H1 (cell line): ENCODE results near the gene GTPBP1. TPM values are rescaled to one million over a fixed set of nuclear protein-coding genes. Genes with fewer than 3 reads are reported as not detected.

Experiments used
- BACH1 ChIP-seq: IDR thresholded peaks from 2 replicates; pipeline ENCODE4 v1.6.1; 2012; ENCODE audit warnings: low read length, improper control_type of control experiment
- NRF1 ChIP-seq: IDR thresholded peaks from 2 replicates; pipeline ENCODE4 v1.6.1; 2011; ENCODE audit warnings: mild to moderate bottlenecking, low read depth, low read length, improper control_type of control experiment
- POU5F1 ChIP-seq: IDR thresholded peaks from 2 replicates; pipeline ENCODE4 v1.6.1; 2011; ENCODE audit warnings: low read depth, mild to moderate bottlenecking, low read length, moderate library complexity
- TCF12 ChIP-seq: IDR thresholded peaks from 2 replicates; pipeline ENCODE4 v1.6.1; 2011; ENCODE audit warnings: low read depth, mild to moderate bottlenecking, low read length
- polyA plus RNA-seq, 7 experiments: library from polyadenylated mRNA; depleted of rRNA in 3 of 7; stranded (reverse) in 5 of 7; unstranded in 2 of 7; fragments of >200 nt in 5 of 7; fragments of 200-250 nt in 2 of 7; gene quantifications; 1 replicate in 5 of 7; 2 replicates in 1 of 7; 4 replicates in 1 of 7; pipeline versions ENCODE4 v1.2.1 to v1.2.3, GENCODE V29; 2011 to 2013; ENCODE audit warnings: missing spikeins in 2 of 7, mixed read lengths in 2 of 7
- total RNA-seq: library from RNA; stranded (reverse); fragmentation: NEBNext Ultra II Directional; extraction: Animal tissue kit (Norgen Biotek cat#: 25700); gene quantifications from 2 replicates; pipeline ENCODE4 v1.2.1, GENCODE V29; 2021
- TF ChIP-seq, protein P1 (sequence below): fragments of 300-600 bp; sonication (generic); IDR thresholded peaks from 2 replicates; pipeline ENCODE4 v1.7.1; 2012; ENCODE audit warnings: low read length, moderate library complexity, mild to moderate bottlenecking, inconsistent platforms; ENCODE audit not compliant: insufficient replicate concordance

Gene GTPBP1
- total and polyA plus RNA-seq, 2 of the 8 experiments (the other 6 are each of a cell fraction or from before 2014, with no cell fraction given), result 53.1 to 91.8 TPM

DNA sequence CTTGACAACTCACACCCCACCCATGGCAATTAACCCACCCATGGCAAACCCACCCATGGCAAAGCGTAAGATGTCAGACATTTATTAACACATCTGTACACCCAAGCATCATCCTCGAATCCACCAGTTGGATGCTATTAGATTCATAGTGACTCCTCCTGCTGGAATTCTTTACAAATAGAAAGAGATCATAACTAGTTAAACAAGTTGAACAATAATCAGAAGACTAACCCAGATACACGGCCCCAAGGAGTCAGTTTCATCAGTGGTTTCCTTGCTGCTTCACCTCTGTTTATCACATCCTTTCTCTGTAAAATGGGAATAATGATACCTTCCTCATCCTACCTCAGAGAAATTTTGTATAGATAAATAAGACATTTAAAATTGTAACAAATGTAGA lies 5.1 kb downstream of the GTPBP1 start (continued):
- TF ChIP-seq, protein P1, sequence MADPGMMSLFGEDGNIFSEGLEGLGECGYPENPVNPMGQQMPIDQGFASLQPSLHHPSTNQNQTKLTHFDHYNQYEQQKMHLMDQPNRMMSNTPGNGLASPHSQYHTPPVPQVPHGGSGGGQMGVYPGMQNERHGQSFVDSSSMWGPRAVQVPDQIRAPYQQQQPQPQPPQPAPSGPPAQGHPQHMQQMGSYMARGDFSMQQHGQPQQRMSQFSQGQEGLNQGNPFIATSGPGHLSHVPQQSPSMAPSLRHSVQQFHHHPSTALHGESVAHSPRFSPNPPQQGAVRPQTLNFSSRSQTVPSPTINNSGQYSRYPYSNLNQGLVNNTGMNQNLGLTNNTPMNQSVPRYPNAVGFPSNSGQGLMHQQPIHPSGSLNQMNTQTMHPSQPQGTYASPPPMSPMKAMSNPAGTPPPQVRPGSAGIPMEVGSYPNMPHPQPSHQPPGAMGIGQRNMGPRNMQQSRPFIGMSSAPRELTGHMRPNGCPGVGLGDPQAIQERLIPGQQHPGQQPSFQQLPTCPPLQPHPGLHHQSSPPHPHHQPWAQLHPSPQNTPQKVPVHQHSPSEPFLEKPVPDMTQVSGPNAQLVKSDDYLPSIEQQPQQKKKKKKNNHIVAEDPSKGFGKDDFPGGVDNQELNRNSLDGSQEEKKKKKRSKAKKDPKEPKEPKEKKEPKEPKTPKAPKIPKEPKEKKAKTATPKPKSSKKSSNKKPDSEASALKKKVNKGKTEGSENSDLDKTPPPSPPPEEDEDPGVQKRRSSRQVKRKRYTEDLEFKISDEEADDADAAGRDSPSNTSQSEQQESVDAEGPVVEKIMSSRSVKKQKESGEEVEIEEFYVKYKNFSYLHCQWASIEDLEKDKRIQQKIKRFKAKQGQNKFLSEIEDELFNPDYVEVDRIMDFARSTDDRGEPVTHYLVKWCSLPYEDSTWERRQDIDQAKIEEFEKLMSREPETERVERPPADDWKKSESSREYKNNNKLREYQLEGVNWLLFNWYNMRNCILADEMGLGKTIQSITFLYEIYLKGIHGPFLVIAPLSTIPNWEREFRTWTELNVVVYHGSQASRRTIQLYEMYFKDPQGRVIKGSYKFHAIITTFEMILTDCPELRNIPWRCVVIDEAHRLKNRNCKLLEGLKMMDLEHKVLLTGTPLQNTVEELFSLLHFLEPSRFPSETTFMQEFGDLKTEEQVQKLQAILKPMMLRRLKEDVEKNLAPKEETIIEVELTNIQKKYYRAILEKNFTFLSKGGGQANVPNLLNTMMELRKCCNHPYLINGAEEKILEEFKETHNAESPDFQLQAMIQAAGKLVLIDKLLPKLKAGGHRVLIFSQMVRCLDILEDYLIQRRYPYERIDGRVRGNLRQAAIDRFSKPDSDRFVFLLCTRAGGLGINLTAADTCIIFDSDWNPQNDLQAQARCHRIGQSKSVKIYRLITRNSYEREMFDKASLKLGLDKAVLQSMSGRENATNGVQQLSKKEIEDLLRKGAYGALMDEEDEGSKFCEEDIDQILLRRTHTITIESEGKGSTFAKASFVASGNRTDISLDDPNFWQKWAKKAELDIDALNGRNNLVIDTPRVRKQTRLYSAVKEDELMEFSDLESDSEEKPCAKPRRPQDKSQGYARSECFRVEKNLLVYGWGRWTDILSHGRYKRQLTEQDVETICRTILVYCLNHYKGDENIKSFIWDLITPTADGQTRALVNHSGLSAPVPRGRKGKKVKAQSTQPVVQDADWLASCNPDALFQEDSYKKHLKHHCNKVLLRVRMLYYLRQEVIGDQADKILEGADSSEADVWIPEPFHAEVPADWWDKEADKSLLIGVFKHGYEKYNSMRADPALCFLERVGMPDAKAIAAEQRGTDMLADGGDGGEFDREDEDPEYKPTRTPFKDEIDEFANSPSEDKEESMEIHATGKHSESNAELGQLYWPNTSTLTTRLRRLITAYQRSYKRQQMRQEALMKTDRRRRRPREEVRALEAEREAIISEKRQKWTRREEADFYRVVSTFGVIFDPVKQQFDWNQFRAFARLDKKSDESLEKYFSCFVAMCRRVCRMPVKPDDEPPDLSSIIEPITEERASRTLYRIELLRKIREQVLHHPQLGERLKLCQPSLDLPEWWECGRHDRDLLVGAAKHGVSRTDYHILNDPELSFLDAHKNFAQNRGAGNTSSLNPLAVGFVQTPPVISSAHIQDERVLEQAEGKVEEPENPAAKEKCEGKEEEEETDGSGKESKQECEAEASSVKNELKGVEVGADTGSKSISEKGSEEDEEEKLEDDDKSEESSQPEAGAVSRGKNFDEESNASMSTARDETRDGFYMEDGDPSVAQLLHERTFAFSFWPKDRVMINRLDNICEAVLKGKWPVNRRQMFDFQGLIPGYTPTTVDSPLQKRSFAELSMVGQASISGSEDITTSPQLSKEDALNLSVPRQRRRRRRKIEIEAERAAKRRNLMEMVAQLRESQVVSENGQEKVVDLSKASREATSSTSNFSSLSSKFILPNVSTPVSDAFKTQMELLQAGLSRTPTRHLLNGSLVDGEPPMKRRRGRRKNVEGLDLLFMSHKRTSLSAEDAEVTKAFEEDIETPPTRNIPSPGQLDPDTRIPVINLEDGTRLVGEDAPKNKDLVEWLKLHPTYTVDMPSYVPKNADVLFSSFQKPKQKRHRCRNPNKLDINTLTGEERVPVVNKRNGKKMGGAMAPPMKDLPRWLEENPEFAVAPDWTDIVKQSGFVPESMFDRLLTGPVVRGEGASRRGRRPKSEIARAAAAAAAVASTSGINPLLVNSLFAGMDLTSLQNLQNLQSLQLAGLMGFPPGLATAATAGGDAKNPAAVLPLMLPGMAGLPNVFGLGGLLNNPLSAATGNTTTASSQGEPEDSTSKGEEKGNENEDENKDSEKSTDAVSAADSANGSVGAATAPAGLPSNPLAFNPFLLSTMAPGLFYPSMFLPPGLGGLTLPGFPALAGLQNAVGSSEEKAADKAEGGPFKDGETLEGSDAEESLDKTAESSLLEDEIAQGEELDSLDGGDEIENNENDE, result no peak
- no peak for TF ChIP-seq NRF1
- no peak for TF ChIP-seq BACH1
- TF ChIP-seq TCF12, result no peak
- TF ChIP-seq POU5F1, result no peak
